HK-2 (cell line): ENCODE measurements around the gene IFT88.
"Not testable (repeated sequence)": the region's sequence is repeated elsewhere in the genome, so short reads cannot be mapped to it uniquely, and the experiment has no call there.

Experiments
- DNase-seq: peaks from one replicate; pipeline ENCODE4 v3.0.0-alpha.2; 2018; ENCODE audit not compliant: unreplicated experiment

The IFT88 gene

GRCh38 chr13:20624213-20624612, 57.3 kb downstream of the IFT88 start:
- DNase-seq: no peak

- DNase-seq: no peak
Measured at GRCh38 chr13:20633802-20634201, 66.8 kb downstream of the IFT88 start.

DNA sequence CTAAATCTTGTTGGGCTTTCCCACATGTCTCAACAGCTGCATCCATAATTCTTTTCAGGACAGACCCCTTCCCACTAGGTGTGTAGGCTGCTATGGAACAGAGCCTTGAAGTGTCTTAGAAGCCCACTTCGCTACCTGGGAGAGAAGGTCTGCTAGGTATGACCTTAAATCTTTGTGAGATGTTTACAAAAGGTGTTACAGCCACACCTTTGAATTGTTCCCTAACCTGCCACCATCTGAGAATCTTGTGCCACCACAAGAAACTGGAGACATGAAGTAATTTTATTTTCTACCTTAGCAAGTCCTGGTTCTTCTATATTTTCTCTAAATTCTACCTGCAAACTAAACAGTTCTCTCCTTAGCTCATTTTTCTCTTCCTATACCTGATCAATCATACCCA, 69.1 kb downstream of the IFT88 start:
- DNase-seq: no peak

DNA sequence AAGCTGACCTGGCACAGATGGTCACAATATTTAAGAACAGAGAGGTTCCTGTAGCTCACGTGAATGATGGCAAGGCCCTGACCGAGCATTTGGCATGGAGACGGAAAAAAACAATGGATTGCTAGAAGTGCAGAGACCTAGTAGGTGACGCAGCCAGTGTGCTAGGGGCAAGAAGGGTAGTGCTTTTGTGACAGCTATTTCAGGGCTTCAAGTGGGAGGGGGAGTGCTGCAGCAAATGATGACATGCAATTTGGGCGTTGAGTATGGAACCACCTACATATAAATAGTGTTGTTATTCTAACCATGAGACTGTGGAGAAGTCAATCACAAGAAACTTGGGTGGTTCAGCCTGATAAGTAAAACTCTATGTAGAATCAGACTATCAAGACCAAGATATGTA, 70.9 kb downstream of the IFT88 start:
- no peak for DNase-seq

- no peak for DNase-seq
Measured at GRCh38 chr13:20647758-20648157, 80.8 kb downstream of the IFT88 start.

DNA sequence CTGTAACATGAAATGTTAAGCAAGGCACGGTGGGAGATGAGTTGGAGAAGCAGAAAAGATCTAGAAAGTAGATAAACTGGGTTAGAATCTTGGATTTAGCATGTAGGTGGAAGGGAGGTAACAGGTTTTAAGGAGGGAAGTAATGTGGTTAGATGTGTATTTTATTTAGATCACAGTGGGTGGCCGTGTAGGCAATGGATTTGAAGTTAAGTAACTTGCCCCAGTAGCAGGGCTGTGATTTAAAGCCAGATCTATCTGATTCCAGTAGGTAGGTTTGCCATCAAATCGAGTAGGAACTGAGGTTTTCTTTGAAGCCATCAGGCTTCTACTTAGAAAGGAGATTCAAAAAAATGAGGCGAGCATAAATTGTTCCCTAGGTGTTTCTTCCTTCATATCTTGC, 86.0 kb downstream of the IFT88 start:
- DNase-seq: no peak

GRCh38 chr13:20654156-20654555, 87.2 kb downstream of the IFT88 start:
- DNase-seq: no peak

DNA sequence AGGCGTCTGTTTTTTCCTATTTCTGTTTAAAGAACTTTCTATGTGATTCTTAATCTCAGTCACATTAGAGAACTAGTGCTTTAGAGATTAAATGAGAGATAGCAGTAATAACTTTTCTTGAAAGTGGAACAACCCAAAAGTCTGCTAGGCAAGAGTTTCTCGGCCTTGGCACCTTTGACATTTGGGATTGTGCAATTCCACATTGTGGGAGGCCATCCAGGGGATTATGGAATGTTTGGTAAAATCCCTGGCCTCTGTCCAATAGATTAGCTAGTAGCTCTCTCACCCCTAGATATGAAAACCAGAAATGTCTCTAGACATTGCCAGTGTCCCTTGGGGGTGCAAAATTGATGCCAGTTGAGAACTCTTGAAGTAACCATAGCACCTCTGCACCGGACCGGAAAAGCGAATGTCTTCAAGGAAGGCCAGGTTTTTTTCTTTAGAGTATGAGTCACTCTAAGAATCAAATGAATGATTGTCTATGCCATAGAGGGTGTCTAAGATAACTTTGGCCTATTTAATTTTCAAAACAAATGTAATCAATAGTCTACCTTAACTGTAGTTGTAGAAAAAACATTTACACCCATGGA, 91.6 kb downstream of the IFT88 start:
- DNase-seq: no peak

DNA sequence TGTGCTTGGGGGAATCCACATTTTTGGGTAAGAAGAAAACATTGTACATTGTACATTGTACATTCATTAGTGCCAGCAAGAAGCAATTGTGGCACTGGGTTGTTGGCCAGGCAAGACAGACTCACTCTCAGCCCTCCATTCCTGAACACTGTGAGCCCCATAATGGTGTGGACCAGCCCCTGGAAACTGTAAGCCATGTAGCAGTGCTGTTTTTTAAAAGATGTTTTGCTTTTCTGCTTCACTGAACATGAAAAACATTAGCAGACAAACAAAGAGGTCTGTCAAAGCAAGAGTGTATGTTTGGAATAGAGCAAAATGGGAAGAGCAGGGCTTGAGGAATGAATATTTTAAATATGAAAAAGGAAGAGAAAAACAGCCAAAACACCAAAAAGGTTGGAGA, 97.4 kb downstream of the IFT88 start:
- no peak for DNase-seq

DNA sequence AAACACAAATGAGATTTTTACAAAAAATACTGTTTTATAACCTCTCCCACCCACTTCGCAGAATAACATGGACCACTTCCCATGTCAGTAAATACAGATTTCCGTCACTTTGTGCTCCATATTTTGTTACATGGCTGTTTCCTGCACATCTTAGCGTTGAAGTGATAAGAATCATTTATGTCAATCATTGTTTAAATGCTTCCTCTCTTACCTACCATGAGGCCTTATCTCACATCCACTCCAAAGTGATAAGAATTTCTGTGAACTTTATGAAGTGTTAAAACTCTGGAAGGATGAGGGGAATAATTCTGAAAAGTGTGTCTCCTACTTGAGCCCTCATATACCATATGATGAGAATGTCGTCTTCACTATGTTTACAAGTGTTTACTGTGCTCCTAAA, 100.0 kb downstream of the IFT88 start:
- DNase-seq: no peak

DNA sequence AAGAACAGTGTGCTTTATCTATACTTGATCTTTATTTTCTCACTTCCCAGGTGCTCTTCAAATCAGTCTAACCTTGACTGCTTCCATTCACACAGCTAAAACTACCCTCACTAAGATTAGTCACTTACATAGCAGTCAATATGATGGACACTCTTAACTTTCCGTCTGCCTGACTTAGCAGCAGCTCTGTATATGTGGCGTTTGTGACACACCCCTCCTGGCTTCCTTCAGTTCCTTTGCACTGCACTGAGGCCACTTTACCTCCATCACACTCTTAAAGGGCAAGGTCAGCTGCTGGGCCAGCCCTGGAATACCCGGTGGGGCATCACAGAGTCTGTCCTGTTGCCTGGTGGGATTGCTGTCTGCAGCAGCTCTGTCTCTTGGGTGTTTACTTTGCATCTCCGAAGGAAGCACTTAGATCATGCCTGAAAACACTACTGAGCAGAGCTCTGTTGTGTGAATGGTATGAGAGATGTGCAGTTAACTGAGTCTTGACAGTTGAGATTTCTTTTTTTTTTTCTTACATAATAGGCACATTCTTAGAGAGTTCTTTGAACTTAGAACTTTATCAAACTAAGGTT, 101.0 kb downstream of the IFT88 start:
- no peak for DNase-seq

- DNase-seq: no peak
Measured at GRCh38 chr13:20669162-20669561, 102.2 kb downstream of the IFT88 start.

DNA sequence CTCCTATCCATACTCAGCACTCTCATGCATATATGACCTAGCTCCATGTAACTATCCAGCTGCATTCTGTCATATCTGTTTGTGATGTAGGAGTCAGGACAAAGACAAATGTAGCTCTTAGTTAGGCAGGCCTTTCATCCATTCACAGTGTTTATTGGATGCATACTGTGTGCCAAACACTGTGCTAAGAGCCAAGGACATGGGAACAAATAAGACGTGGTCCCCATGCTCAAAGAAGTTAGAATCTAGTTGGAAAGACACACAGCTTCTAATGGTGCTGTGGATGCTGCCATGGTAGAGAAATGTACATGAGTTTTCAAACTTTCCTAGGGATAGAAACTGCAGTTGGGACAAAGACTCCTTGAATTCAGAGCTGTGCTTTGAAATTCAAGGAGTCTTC, 104.8 kb downstream of the IFT88 start:
- no peak for DNase-seq

DNA sequence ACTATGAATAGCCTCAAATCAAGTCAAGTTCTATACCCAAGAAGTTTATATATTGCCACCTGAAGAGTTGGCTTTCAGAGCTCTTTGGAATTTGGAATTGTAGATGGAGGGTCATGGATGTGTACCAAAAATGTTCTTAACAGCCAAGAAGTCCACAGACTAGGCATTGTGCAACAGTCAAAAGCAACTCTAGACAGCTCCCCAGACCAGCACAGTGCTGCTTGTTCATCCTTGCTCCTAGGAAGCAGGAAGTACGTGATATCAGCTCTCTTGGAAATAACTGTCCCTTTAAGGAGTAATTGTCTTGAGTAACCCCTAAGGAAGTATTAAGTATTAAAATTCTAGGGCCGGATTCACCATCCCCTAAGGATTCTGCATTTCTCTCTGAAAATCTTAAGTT, 105.8 kb downstream of the IFT88 start:
- no peak for DNase-seq

DNA sequence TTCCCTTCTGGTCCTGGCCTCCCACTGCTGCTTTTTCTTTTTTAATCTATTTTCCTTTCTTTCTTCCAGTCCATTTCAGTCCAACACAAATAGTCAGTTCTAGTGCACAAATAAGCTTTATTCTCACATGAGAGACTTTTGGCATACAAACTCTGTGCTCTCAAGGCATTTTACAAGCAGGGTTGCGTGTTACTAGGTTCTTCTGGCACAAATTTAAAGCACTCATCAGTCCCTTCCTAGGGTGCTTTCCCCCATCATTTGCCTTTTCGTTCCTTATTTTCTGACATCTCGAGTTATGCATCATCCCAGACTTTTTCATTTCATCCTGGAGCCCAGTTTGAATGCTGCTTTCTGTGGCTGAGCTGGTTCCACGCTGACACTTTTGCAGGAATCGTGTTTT, 106.8 kb downstream of the IFT88 start:
- no peak for DNase-seq

GRCh38 chr13:20676213-20676612, 109.3 kb downstream of the IFT88 start:
- no peak for DNase-seq

DNA sequence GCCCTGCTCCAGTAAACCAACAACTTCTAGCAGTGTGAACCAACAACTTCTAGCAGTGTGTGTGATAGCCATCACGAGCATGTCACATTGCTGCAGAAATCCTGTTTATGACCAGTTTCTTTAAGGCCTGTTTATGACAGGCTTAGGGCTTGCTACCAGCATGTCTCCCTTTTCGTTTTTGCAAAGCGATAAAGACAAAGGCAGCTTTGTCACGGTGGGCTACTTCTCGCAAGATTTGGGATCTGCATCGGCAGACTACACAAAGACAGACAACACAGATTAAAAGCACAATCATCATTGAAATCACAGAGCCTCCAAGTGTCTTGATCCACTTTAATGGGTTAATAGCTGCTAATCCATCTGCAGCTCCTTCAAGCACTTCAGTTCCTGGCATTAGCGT, 111.6 kb downstream of the IFT88 start:
- not testable (repeated sequence) for DNase-seq

- DNase-seq: no peak
Measured at GRCh38 chr13:20679879-20680278, 112.9 kb downstream of the IFT88 start.

GRCh38 chr13:20680416-20681080, 113.6 kb downstream of the IFT88 start:
- DNase-seq: no peak

DNA sequence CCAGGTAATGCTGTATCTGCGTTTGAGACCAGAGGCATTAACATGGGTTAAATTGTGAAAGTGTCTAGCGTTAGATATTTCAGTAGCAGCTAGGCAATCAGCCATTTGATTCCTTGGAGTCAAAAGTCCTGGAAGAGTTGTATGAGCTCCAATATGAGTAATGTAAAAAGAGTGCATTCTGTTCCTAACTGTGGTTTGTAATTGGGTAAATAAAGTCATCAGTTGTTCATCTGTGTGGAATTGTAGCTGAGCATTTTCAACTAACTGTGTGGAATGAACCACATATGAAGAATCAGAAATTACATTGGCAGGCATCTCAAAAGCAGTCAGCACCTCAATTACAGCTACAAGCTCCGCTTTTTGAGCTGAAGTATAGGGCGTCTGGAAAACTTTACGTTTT, 114.5 kb downstream of the IFT88 start:
- not testable (repeated sequence) for DNase-seq

DNA sequence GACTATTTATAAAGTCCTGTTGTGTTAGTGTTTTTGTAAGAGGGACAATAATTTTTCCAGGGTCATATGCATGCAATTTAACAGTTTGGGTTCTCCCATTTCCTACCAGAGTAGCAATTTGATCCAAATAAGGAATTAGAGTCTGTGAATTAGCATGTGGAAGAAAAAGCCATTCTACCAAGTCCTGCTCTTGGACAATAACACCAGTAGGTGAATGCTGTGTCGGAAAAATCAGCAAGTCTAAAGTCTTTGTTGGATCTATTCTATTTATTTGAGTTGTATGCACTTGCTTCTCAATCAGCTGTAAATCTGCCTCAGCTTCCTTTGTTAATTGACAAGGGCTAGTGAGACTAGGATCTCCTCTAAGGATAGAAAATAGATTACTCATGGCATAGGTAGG, 115.1 kb downstream of the IFT88 start:
- DNase-seq: no peak

DNA sequence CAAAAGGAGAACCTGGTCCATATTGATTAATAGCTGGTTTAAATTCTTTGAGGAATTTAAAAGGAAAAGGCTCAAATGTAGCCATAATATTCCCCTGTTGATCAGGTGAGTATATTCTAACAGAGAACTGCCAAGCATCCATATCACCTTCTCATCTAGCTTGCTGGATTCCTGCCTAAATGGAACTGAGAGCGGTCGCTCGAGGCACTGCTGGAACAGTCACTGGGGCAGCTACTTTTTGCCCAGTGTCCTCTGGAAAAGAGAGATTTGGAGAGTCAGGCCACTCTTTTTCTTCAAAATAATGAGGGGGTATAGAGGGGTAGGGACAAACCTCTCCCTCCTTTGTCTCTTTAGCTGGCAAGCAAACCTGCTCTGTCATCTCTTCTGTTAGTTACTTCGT, 117.1 kb downstream of the IFT88 start:
- no peak for DNase-seq

- DNase-seq: no peak
Measured at GRCh38 chr13:20684546-20684945, 117.6 kb downstream of the IFT88 start.

GRCh38 chr13:20685092-20685491, 118.1 kb downstream of the IFT88 start:
- DNase-seq: no peak
